Stimulated activated CD8-positive, alpha-beta memory T cell treated with anti-CD3 and anti-CD28 coated beads, Interleukin-4, amount 100 ng/mL, for 4 hours (primary cell): Measurements from ENCODE around the gene ERCC5.

Experiments
- DNase-seq, 2 donors: peaks; one replicate each; pipeline ENCODE4 v3.0.0-alpha.2; 2020; ENCODE audit warnings: low read depth in 2 of 2, low spot score in 1 of 2

ERCC5 gene

DNA sequence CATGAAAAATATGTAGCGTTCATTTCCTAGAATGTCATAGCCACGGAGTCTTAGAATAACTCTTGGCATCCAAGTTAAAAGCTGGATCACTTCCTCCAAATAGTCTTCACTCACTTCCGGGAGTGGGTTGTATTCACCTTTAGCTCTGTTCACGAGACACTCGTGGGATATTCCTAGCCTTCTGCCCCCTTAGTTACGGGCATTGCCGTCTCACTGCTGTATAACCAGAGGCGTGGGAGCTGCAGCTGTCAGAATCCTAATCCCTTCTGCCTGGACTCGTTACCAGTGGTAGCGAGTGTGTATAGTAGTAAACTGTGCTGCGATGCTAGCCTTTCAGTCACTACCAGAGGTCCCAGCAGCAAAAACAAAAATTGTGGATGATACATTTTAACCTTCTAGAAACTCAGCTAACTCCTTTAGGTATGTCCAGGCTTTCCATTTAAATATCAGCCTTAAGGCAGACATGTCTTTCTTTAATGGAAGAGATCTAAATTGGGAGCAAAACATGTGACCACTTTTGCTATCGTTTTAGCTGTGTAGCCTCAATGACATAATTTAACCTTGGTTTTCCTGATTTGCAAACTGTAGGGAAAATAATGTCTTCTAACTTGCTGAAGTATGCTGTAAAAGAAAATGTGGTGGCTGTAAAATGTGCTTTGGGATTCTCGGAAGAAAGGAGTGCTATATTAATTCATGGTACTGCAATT lies 34.1 kb downstream of the ERCC5 start:
- DNase-seq: no peak

DNA sequence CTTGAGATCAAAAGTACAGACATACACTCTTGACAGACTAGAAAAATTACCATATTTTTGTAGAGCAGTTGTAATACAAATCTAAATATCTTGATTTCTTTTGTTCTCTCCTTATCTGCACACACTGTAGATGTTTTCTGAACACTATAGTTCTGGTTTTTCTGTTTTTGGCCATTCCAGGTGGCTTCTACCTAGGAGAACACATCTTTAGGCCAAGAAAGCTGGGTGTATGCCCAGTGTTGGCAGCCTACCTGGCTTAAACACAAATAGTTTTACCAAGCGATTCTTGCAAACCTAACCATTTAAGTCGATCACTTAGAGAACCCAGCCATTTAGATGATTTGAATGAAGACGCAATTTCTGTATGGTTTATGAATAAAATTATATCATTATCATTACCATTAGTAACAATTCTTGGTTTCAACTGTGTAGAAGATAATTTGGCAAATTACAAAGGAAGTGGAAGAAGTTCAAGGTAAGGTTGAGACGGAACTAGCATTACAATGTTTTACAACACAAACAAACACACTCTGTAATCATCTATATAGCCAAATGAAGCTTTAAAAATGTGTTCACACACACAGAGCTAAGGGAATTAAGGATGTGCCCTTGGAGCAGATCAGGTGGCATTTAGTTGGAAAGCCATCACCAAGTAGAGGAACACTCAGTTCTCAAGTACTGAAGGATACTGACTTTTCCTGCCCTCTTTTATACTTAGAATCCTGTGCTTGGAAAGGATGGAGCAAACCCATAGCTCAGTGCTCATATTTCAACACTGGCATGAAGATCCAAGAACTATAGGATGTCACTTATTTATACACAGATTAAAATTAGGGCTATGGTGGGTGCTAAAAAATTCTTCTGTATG lies 36.2 kb downstream of the ERCC5 start:
- no peak for DNase-seq

DNA sequence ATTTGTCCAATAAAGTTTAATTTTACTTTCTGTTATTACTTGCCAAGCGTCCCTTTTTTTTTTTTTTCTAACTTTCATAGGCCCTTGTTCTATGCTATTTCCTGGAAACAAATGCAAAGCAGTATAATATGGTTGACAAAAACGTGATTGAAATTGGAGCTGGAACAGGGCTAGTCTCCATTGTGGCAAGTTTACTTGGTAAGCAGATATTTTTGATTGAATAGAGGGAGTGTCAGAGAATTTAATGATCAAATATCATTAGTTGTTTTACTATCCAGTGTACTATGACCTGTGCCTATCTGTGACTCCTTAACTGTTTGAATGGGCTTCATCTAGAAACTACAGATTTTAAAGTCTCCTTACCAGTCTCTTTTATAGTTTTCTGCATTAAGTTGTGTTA lies 46.7 kb downstream of the ERCC5 start:
- no peak for DNase-seq

DNA sequence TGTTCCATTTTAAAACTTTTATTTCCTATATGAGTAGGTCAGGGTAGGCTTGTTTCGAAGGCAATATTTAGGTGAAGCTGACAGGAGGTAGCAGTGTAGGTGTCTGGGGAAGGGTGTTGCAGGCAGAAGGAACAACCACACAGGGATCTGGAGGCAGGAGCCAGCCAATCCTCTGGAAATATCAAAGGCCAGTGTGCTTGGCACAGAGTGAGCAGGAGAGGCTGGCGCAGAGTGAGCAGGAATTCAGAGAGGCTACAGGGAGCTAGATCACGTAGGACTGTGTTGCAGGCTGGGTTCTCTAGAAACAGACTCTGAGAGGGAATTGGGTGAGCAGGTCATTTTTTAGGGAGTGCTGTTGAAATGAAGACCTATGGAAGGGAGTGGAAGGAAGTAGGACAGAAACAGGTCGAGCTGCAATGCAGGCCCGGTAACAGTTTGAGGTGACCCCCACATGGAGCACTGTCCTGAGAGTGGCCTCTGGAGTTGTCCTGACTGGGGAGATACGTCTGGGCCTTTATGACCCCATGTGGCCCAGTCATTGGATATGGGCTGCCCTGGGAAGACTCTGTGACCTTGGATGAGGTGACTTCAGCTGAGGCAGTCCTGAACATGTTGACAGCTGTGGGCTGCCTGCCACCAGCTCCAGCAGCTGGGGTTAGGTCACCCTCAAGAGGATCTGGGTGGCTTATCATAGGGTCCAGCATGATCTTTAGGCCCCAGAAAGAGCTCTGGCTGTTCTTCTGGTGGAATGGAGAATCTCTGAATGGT lies 51.7 kb downstream of the ERCC5 start:
- no peak for DNase-seq

DNA sequence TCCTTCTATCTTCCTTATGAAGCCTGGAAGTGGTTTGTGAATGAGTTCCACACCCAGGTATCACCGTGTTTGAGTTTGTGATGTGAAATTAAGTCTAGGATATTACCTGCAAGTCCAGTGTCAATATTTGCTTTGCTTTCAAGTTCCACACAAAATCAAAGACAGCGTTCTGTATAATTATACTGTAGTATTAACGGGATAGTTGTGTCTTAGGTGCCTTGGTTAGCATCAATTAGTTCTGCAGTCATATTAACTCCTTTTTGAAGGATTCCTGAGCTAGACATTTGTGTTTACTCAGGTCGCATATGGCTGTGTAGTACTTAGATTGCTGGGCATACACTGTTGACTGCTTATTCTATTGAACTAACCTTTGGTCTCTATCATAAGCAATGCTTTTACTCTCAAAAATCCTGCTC lies 54.4 kb downstream of the ERCC5 start:
- DNase-seq: no peak

DNA sequence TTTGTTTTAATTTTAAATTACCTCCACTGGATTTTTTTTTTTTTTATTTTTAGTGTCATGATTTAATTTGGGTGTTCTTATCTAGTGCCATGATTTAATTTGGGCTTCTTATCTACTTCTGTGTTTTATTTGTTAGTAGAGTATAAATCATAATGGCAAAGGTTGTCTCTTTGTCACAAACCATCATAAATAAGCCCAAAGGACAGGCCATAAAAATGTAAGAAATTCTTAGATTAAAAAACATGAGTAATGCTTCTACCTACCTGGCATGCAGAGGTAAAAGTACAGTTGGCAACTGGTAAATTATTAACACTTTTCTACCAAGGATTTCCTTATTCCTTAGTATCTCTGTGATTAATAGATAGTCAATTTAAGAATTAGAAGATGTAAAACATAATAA lies 55.2 kb downstream of the ERCC5 start:
- no peak for DNase-seq

DNA sequence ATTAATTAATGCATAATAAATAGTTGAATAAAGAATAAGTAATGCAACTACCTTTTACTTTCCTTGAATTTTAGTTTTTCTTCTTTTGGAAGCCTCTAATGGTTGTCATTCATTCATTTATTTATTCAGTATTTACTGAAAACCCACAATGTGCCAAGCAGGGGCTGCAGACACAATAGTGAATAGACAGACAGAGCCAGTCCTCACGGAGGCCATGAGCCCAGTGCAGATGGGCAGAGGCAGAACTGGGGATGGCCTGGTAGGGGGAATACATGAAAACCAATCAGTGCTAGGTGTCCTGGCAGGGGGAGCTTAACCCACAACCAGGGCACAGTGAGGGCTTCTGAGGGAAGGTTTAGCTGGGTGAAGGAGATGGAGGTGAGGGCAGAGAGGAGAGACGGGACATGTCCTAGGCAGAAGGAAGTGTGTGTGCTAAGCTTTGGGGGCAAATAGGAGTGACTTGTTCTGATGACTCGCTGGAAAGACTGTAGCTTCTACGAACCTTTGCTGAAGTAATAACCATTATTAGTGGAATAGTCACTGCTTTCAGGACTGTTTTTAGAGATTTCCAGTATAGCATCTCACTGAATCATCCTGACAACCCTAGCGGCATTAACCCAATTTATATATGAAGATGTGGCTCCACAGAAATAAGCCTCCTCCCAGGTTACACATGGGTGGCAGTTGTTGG lies 55.9 kb downstream of the ERCC5 start:
- DNase-seq: no peak

DNA sequence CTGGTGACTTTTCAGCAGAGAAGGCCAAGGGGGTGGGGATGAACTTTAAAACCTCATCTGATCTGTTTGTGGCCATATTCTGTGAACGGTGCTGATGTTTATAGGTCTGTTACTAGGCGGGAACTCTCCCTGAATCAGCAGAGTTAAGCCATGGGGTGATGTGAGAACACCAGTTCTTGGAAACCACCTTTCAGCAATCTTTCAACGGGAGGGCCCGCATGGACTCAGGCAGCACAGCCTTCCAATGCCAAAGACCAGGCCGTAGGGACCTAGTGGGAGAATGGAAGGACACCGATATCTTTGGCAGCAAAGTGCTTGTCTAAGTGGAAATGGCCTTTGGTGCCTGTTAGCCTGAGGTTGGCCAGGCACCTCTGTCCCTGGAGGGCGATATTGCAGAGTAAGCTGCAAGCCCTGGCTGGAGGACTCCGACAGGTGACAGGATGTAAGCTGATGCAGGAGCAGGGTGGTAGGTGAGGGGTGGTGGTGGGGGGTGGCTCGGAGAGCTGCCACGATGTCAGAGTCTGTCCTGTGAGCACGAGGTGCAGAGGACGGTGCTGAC lies 57.0 kb downstream of the ERCC5 start:
- no peak for DNase-seq

DNA sequence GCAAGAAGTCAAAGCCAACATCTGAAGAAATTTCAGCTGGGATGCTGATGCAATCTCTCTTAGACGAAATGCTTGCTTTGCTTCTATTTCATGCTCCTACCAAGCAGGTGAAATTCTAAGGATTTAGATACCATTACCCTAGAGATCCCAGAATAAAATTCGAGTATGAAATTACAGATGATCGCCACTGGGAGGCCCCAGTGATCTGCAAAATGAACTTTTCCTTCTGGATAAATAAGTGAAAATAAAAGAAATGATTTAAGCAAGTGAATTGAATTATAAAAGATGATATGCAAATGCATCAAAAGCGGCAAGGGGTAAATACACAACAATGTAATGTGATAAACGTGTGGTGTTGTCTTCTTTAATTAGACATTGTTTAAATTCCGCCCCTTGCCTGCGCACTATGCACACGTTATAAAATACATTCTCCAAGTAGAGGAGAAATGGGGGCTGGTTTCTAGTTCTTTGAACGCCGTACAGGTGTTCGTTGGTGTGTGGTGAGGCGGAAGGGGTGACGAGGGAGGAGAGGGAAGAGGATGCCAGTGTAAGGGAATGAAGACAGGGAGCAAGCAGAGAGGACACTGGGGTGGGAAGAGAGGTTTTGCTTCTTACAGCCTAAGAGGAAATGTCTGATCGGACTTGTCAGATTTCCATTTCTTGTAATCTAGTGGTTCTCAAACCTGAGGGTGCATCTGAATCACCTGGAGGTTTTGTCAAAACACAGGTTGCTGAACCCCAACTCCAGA lies 58.0 kb downstream of the ERCC5 start:
- no peak for DNase-seq

DNA sequence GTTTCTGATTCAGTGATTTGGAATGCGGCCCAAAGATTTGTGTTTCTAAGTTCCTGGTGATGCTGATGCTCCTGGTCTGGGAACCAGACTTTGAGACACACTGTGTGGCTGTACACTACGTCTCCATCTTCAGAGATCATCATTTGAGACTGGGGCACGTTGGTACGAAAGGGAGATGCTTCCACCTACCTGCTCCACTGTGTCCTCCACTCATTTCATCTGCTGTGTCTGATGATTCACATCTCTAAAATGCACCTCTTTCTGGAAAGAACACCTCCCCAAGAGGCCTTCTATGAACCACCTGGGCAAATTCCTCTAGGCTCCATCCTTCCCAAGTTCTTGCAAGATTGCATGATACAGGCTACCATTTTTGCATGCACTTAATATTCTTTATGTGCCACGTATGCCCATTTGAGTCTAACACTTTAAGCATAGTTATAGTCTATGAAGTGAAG lies 58.6 kb downstream of the ERCC5 start:
- DNase-seq: no peak

DNA sequence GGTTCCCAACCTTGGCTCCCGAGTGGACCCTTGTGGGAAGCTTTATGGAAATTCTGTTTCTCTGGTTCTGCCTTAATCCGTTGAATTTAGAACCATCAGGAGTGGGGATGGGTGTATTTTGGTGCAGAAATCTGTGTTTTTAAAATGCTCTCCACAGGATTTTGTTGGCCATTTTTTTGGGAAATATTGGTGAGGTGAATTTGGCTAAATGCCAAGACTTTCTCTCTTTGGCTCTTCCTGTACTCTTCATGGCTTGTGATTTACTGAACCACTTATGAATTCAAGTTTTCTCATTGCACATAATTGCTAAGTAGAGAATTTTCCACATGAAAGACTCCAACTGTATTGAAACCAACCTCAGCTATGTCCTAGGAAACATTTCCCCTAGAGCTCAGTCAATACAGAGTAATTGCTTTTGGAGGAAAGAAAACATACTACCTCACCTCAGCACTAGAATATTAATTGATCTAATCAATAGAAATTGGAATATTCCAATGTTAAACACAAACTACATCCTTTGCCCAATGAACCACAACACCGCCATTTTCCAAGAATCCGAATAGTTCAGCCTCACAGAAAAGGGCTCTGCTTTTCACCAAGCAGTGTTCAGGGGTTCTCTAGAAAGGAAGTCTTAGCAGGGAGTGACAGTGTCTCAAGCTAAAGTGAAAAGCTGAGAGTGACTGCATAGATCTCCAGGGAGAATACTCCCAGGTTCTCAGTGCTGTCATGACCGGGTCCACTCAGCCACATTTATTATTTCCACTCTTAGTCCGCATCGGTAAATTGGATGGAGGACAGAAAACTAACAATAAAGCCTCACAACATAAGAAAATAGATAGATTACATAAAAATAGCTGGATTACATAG lies 60.3 kb downstream of the ERCC5 start:
- no peak for DNase-seq

DNA sequence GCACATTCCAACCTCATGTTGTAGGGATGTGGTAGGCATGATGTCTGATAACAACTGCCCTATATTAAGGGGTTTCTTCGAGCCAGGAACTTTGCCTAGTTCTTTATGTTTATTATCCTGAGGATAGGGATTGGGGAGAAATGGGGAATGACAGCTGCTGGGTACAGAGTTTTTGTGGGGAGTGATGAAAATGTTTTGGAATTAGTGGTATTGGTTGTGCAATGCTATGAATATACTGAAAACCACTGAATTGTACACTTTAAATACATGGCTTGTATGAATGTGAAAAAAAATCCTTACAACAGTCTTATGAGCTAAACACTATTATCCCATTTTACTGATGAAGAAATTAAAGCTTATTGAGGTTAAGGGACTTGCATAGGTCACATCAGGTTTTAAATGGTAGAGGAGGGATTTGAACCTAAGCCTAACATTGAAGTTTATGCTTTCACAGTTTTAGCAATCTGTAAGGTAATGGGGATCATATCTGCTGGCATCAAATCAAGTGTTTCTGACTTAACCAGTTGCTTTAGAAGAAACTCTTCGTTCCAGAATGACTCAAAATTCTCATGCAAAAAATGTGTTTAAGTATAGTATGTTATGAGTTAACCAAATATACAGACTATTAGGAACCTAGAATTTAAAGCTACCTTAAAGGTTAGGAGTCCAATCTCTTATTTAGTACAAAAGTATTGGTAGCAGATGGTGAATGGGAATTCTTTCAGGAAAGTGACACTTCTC lies 61.4 kb downstream of the ERCC5 start:
- DNase-seq: no peak

DNA sequence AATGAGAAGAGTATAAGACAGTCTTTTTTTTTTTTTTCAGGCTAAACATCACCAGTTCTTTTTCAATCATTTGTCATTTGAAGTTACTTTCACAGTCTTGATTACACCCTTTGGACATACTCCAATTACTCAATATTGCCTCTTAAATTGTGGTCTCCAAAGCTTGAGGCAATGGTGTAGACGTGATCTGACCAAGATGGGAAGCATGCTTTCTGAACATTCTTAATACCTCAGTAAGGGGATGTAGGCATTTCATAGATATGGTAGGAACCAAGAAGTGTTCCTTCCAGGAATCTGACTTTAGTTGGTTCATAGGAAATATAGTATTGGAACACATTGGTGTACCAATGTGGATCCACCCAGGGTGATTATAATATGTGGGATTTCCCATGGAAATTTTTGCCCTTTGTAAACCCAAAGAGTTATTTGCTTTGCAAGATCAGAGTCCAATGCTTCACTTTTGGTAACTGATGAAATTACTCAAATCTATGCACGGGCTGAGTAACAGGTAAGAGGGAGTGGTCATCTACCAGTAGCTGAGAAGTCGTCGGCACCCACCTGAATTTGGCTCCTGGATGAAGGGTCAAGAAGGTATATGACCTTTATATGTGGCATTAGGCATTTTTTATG lies 62.2 kb downstream of the ERCC5 start:
- DNase-seq: no peak

DNA sequence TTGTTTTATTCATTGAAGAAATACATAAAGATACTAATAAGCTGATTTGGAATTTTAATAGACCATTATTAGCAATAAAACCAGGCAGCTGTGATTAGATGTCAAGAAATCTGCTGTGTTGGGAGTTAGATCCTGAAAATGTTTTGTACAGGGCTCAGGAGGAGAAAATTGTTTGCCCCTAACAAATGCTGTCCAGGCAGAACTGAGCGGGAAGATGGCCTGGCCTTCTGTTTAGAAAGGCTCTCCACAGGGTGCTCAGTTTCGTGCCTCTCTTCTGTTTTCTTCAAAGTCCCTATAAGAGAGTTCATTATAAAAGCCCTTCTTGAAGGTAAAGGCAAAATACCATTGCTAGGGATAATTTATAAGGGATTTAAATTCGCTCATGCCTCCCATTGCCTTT lies 64.1 kb downstream of the ERCC5 start:
- no peak for DNase-seq

DNA sequence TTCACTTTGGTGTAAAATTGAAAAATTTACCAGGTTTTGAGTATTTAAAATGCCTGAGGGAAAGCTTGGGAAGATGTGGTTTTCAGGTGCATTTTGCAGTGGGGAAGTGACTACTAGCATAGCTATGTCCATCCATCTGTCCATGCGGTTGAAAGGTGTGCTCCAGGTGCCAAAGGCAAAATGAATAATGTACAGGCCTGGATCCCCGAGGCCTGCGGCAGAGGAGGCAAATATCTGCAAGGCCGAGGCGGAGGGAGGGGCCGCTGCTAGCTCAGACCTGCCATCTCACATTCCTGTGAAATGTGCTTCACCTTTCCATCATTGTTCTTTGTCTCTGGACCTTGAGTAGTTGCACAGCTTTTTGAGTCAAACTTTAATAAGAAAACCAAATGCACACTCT lies 65.5 kb downstream of the ERCC5 start:
- DNase-seq: no peak

DNA sequence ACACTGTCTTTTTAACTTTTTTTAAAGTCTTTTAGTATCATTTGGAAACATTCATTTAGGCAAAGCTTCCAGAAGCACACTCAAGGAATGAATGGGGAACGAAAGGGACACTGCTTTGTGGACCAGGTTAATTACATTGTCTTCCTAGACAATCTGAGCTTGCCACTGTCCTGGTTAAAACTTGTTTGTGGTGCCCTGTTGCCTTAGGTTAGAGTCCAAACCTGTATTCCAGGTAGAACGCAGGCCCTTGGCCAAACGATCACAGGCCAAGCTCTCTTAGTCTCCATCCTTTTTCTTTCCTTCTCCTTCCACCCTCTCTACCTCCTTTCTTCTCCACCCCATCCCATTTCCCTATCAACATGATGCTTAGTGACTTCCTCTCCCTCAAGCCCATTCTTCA lies 66.8 kb downstream of the ERCC5 start:
- no peak for DNase-seq

DNA sequence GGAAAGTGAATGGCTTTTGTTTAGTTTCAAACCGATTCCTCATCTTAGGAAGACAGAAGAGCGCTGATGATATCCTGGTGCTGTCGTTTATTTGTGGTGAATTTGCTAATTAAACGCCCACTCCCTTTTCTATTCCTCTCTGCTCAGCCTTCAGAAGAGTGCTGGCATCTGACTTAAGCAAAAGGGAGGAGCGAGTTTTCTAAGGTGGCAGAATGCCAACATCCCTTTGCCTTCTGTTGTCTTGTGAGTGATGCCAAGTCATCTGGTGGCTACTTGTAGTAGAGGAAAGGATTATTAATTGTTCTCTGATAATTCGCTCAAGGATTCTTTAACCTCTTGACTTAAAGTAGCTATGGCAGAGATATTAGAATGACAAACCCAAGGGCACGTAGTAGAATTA lies 68.1 kb downstream of the ERCC5 start:
- DNase-seq: no peak

DNA sequence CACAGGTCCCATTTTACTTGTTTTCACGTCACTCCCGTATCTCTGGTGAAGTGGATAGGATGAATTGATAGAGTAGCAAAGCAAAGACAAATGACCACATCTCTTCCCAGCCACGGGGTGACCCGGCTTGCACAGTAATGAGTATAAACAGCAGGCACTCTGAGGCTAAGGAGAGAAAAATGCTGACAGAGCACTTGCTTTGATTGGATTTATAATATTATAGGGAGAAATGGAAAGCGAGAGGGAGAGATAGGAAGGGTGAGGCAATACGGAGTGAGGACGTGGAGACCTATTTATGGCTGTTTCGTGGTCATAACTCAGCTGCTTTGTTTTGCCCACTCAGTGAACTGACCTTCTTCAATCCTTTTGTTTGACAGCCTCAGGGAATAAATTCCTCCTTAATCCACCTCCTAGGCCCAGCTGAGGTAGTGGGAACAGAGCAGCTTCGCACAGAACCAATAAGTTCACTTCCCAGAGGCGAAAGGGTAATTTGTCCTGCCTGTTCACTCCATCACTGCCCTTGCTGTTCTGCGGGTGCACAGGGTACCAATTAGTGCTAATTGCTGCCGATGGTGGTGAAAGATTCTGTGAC lies 68.6 kb downstream of the ERCC5 start:
- no peak for DNase-seq
